ENCODE data around the gene ATP2B2. TPM values are rescaled to one million over a fixed set of nuclear protein-coding genes. Genes with fewer than 3 reads are reported as not detected.

Gene ATP2B2
- total and polyA plus RNA-seq, 2 experiments from 2014 or later = 0.42 to 0.63 TPM

GRCh38 chr3:10404876-10405275, 100.5 kb downstream of the ATP2B2 start:
- H3K4me2 ChIP-seq = no peak overlapping the region

More at GRCh38 chr3:10404876-10405275, 100.5 kb downstream of the ATP2B2 start:
- H3K27ac Mint-ChIP-seq = no peak overlapping the region
- peaks cover 5% of the 10 kb centered on the region for H3K4me1 Mint-ChIP-seq
- Histone ChIP-seq H3K4me3 (no peak overlapping the region), H3K4me1 (ENCODE audit: insufficient read depth) (no peaks in the 10 kb centered on the region), H4K20me1 (replicated peaks; ENCODE audit: insufficient read depth) (no peaks in the 10 kb centered on the region), H3K27ac (ENCODE audit: low read depth) (no peak overlapping the region), H3F3A (replicated peaks; ENCODE audit: low read depth) (no peaks in the 10 kb centered on the region), H3K79me2 (replicated peaks; ENCODE audit: insufficient read depth) (no peaks in the 10 kb centered on the region), H3K36me3 (ENCODE audit: insufficient read depth) (no peaks in the 10 kb centered on the region), H3K27me3 (ENCODE audit: insufficient read depth) (no peaks in the 10 kb centered on the region), H2AFZ (no peak overlapping the region), H3K9me2 (ENCODE audit: insufficient read depth) (no peaks in the 10 kb centered on the region)
- ATAC-seq = no peak
- TF ChIP-seq ZNF331 (CRISPR knock-in tag; IDR thresholded peaks at IDR 0.05; ENCODE audit: low read depth) (no peak), CREB1 (CRISPR knock-in tag; IDR thresholded peaks at IDR 0.05; ENCODE audit: low read depth) (no peak), ZNF114 (CRISPR knock-in tag; IDR thresholded peaks at IDR 0.05) (no peak), EZH2 (IDR thresholded peaks at IDR 0.05; ENCODE audit: low read depth, unreplicated experiment) (no peak), EZH2phosphoT487 (IDR thresholded peaks at IDR 0.05; ENCODE audit: unreplicated experiment) (no peak), REST (IDR thresholded peaks at IDR 0.05; ENCODE audit: unreplicated experiment) (no peak), CTCF (conservative IDR thresholded peaks at IDR 0.05; ENCODE audit: low read depth in 2 of 2) (no peak), NANOG (IDR thresholded peaks at IDR 0.05; ENCODE audit: borderline replicate concordance) (no peak), JUNB (IDR thresholded peaks at IDR 0.05; ENCODE audit: unreplicated experiment) (no peak), ZNF462 (CRISPR knock-in tag; IDR thresholded peaks at IDR 0.05) (no peak), POLR2AphosphoS5 (IDR thresholded peaks at IDR 0.05; ENCODE audit: low read depth) (no peak), STAT1 (IDR thresholded peaks at IDR 0.05; ENCODE audit: unreplicated experiment) (no peak)
- TF ChIP-seq, protein P1, sequence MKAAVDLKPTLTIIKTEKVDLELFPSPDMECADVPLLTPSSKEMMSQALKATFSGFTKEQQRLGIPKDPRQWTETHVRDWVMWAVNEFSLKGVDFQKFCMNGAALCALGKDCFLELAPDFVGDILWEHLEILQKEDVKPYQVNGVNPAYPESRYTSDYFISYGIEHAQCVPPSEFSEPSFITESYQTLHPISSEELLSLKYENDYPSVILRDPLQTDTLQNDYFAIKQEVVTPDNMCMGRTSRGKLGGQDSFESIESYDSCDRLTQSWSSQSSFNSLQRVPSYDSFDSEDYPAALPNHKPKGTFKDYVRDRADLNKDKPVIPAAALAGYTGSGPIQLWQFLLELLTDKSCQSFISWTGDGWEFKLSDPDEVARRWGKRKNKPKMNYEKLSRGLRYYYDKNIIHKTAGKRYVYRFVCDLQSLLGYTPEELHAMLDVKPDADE (IDR thresholded peaks at IDR 0.05) = no peak
- DNase-seq (ENCODE audit: low spot score) = no peak
- no peaks in the 10 kb centered on the region; the same call in 2 of the 3 replicates for H3K36me3 Mint-ChIP-seq (ENCODE audit: low read depth)
- peaks cover 4% of the 10 kb centered on the region for H3K27me3 Mint-ChIP-seq (ENCODE audit: insufficient read depth, low read depth, poor library complexity)
- no peak overlapping the region for H3K4me3 Mint-ChIP-seq
- H3K9me3 Mint-ChIP-seq = no peaks in the 10 kb centered on the region

Data from GM23338 (cell line).